Omental fat pad (tissue), 4 donors: ENCODE results near the gene RNF13. TPM values are rescaled to one million over a fixed set of nuclear protein-coding genes. Genes with fewer than 3 reads are reported as not detected.

Experiments used
- ATAC-seq: fragments of 150-250 bp; one replicate; pipeline ENCODE4 v1.9.1; 2016; ENCODE audit warnings: mild to moderate bottlenecking, moderate library complexity; ENCODE audit not compliant: low FRiP score
- DNase-seq: peaks from one replicate; pipeline ENCODE4 v3.0.0-alpha.2; 2019; ENCODE audit warnings: low spot score
- total RNA-seq, 4 donors: library from RNA; depleted of rRNA; stranded (reverse); fragments of >200 nt; gene quantifications; one replicate each; pipeline ENCODE4 v1.1.0, GENCODE V29; 2016
- TF ChIP-seq, protein P1 (sequence below), 3 donors: fragments of 450-650 bp; IDR thresholded peaks; one replicate each; pipeline ENCODE4 v1.5.1; 2016 to 2017; ENCODE audit warnings: antibody characterized with exemption in 3 of 3, mild to moderate bottlenecking in 3 of 3, moderate library complexity in 2 of 3

Gene RNF13
- total RNA-seq, 4 donors from 2014 or later: 77.7 to 105 (median 95.9) TPM

DNA sequence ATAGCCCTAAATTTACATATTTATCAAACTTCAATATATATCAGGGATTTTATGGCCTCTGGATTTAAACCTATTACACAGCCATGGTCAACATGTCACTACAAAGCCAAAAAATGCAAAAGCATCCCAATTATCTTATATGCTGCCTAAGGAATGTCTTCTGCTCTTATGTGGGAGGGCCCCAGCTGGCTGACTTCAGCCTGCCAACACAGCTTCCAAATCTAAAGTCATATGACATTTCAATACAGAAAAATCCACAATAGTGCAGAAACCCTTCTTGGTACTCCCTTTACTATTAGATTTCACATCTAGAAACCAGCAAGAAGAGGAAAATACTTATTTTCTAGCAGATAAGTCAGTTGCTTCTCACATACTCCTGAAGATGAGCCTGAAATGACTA is 151.3 kb downstream of the RNF13 start:
- no peak for ATAC-seq
- TF ChIP-seq, protein P1, sequence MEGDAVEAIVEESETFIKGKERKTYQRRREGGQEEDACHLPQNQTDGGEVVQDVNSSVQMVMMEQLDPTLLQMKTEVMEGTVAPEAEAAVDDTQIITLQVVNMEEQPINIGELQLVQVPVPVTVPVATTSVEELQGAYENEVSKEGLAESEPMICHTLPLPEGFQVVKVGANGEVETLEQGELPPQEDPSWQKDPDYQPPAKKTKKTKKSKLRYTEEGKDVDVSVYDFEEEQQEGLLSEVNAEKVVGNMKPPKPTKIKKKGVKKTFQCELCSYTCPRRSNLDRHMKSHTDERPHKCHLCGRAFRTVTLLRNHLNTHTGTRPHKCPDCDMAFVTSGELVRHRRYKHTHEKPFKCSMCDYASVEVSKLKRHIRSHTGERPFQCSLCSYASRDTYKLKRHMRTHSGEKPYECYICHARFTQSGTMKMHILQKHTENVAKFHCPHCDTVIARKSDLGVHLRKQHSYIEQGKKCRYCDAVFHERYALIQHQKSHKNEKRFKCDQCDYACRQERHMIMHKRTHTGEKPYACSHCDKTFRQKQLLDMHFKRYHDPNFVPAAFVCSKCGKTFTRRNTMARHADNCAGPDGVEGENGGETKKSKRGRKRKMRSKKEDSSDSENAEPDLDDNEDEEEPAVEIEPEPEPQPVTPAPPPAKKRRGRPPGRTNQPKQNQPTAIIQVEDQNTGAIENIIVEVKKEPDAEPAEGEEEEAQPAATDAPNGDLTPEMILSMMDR (IDR thresholded peaks at IDR 0.05): no peak

DNA sequence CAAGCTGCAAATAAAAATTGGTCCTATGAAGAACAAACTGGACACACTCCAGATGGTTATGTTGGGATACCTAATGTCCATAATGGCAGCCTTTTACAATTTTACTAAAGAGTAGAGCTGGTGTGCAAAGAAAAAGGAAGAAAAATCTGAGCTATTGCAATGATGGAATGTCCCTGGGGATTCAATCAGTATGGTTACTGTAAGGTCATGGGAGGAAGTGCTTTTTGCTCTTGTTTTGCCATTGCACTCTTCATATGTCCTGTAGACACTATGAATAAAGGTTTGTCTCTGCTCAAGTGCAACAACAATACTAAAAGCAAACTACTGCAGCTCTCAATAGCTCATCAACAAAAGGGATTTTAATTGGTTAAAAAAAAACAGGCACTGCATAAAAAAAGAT is 152.3 kb downstream of the RNF13 start:
- no peak for DNase-seq
- TF ChIP-seq, protein P1 (IDR thresholded peaks at IDR 0.05): no peak
- no peak for ATAC-seq

More for the DNA sequence above, 151.3 kb downstream of the RNF13 start:
- no peak for DNase-seq

DNA sequence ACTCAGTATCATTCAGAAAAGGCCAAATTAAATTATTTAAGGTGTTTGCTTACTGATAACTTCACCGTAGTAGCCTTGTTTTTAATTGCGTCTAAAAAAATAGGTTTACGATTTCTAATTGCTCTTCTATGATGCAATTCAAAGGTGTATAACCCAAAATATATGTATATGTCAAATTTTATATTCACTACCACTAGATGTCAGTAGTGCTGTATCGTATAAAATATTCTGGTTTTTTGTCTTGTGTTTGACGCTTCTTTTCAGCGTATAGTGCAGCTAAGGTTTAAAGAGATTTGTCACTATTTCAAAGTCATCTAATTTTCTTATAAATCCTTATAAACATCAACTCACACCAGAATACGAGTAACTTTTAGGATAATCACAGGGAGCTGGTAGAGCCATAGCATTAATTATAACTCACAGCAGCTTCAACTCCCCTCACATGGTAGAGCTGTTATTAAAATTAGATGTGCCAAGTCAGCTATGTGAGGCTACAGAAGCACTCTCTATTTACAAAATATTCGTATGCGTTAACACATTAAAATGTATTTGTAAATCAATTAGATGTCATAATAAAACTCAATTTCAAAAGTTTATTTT is 154.2 kb downstream of the RNF13 start:
- ATAC-seq (no peak), DNase-seq (no peak)
- TF ChIP-seq, protein P1 (IDR thresholded peaks at IDR 0.05): no peak

GRCh38 chr3:149968216-149968615 is 155.2 kb downstream of the RNF13 start:
- ATAC-seq (no peak), DNase-seq (no peak)
- TF ChIP-seq, protein P1 (IDR thresholded peaks at IDR 0.05): no peak

GRCh38 chr3:149969110-149969939 is 156.3 kb downstream of the RNF13 start:
- DNase-seq: no peak
- ATAC-seq: peak; percentile 34
- TF ChIP-seq, protein P1 (IDR thresholded peaks at IDR 0.05): no peak

DNA sequence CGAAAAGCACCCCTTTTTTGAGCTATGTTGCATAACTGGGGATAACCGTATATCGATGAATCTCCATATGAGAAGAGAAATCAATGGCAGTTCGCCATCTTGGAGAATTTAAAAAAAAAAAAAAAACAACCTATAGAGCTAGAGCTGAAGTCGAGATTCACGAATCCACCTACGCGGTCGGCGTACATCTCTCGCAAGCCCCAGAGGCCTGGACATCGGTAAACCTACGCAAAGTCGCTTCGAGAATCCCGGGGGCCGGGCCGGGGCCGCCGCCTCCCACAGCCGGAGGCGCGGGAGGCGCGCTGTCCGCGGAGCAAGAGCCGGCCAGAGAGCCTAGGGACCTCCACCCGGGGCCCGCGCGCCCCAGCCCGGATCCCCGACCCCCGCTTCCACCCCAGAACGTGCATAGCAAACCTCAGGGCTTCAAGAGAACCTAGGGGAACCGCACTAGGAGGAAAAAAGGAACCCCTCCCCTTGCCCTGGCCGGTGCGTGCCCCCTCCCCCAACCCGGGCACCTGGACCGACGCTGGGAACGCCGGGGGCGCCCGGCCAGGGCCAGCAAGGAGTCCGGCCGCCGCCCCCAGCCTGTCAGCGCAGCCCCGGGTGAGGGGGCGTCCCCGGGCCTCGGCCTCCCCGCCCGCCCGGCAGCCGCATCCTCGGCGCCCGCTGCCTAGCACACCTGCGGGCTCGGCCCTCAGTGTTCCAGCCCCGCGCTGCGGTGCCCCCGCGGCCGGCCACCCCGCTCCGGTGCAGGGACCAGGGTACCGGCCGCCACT is 157.1 kb downstream of the RNF13 start:
- TF ChIP-seq, protein P1 (IDR thresholded peaks at IDR 0.05): no peak
- ATAC-seq (peak; percentile 66), DNase-seq (peak; percentile 51)
